IgD-negative memory B cell (primary cell): Measurements from ENCODE around the gene C2CD2. TPM values are rescaled to one million over a fixed set of nuclear protein-coding genes. Genes with fewer than 3 reads are reported as not detected.

Experiments used
- H3K27ac Mint-ChIP-seq, 3 donors: one replicate each; pipeline ENCODE4 v1.8.0; 2020 to 2022; ENCODE audit warnings: mild to moderate bottlenecking in 3 of 3, mixed read lengths in 3 of 3, moderate library complexity in 1 of 3
- H3K27me3 Mint-ChIP-seq: one replicate; pipeline ENCODE4 v1.8.0; 2021; ENCODE audit warnings: mixed read lengths
- H3K36me3 Mint-ChIP-seq: one replicate; pipeline ENCODE4 v1.8.0; 2020; ENCODE audit warnings: mild to moderate bottlenecking, mixed read lengths
- H3K4me1 Mint-ChIP-seq, 3 donors: one replicate each; pipeline ENCODE4 v1.8.0; 2020 to 2022; ENCODE audit warnings: mixed read lengths in 3 of 3, mild to moderate bottlenecking in 1 of 3
- H3K4me3 Mint-ChIP-seq, 4 donors: one replicate each; pipeline ENCODE4 v1.8.0; 2020 to 2022; ENCODE audit warnings: mild to moderate bottlenecking in 4 of 4, mixed read lengths in 4 of 4, moderate library complexity in 3 of 4
- H3K9me3 Mint-ChIP-seq, 3 donors: one replicate each; pipeline ENCODE4 v1.8.0; 2020 to 2021; ENCODE audit warnings: mixed read lengths in 3 of 3, mild to moderate bottlenecking in 1 of 3
- polyA plus RNA-seq: library from polyadenylated mRNA; unstranded; fragments of 300-500 nt; fragmentation: Illumina TruSeq; gene quantifications from one replicate; pipeline ENCODE4 v1.2.3, GENCODE V29; 2021

The C2CD2 gene
- polyA plus RNA-seq, 1 donor from 2014 or later, result 3.5 TPM

- no peaks in the 10 kb centered on the region for H3K27me3 Mint-ChIP-seq
- H3K4me1 Mint-ChIP-seq, result peaks cover 46 to 56% (median 47%) of the 10 kb centered on the region in 3 donors
- H3K36me3 Mint-ChIP-seq, result peaks cover 2% of the 10 kb centered on the region
- H3K9me3 Mint-ChIP-seq, result no peaks in the 10 kb centered on the region
- no peak overlapping the region for H3K27ac Mint-ChIP-seq
- peak overlapping the region in 2 of 4 donors; percentile 12 to 83 for H3K4me3 Mint-ChIP-seq
Measured at GRCh38 chr21:41923631-41924367, 30.0 kb downstream of the C2CD2 start.

DNA sequence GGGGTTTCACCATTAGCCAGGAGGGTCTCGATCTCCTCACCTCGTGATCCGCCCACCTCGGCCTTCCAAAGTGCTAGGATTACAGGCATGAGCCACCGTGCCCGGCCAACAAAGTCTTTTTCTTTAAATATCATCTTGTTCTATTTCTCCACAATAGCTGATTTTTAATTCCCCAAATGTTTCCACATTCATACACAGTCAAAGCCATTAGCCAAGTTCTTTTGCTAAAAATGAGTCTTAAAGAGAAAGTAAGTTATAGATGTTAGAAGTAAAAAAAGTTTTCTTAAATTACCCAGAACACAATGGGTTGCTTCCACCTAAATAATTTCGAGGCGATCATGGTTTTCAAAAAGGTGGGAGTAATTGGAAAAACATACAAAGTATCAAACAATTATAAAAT, 30.6 kb downstream of the C2CD2 start:
- H3K27me3 Mint-ChIP-seq, result no peaks in the 10 kb centered on the region
- no peaks in the 10 kb centered on the region for H3K9me3 Mint-ChIP-seq
- no peak overlapping the region for H3K27ac Mint-ChIP-seq
- peaks cover 40 to 51% (median 43%) of the 10 kb centered on the region in 3 donors for H3K4me1 Mint-ChIP-seq
- peaks cover 3% of the 10 kb centered on the region for H3K36me3 Mint-ChIP-seq
- H3K4me3 Mint-ChIP-seq, result peak overlapping the region in 1 of 4 donors; percentile 83

GRCh38 chr21:41921021-41921420, 32.8 kb downstream of the C2CD2 start:
- H3K4me3 Mint-ChIP-seq, result peak overlapping the region in 1 of 4 donors; percentile 85

GRCh38 chr21:41920476-41920875, 33.3 kb downstream of the C2CD2 start:
- Mint-ChIP-seq H3K4me1 (peaks cover 18 to 32% (median 24%) of the 10 kb centered on the region in 3 donors), H3K36me3 (peaks cover 6% of the 10 kb centered on the region), H3K27me3 (no peaks in the 10 kb centered on the region), H3K9me3 (no peaks in the 10 kb centered on the region), H3K27ac (peak overlapping the region in 1 of 3 donors; percentile 67), H3K4me3 (peak overlapping the region in 1 of 4 donors; percentile 85)

More at GRCh38 chr21:41921021-41921420, 32.8 kb downstream of the C2CD2 start:
- peaks cover 6% of the 10 kb centered on the region for H3K36me3 Mint-ChIP-seq
- no peaks in the 10 kb centered on the region for H3K9me3 Mint-ChIP-seq
- no peak overlapping the region for H3K27ac Mint-ChIP-seq
- H3K4me1 Mint-ChIP-seq, result peaks cover 24 to 37% (median 30%) of the 10 kb centered on the region in 3 donors
- no peaks in the 10 kb centered on the region for H3K27me3 Mint-ChIP-seq

DNA sequence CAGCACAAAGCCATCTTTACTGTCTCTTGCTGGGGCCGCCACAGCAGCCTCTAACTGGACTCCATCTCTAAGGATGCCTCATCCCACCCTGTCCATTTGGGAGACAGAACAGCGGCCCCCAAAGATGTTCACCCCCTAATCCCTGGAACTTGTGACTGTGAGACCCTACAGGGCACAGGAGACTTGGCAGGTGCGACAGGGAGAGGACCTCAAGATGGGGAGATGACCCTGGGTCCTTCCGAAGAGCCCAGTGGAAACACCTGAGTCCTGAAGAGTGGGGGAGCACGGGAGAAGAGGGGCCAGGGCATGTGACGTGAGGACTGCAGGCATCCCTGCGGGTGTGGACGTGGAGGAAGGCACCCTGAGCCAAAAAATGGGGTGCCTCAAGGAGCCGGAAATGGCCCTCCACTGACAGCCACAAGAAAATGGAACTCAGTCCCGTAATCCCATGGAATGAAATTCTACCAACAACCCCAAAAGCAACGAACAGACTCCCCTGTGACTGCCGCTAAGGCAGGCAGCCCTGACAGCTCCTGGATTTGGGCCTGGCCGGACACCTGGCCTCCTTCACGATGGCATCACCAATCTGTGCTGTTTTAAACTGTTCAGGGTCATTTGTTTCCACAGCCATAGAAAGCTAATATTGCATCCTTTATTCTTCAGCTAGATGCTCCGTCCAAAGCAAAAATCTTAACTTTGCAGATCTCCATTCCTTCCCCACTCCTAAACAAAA, 34.0 kb downstream of the C2CD2 start:
- peaks cover 17 to 30% (median 23%) of the 10 kb centered on the region in 3 donors for H3K4me1 Mint-ChIP-seq
- no peak overlapping the region for H3K4me3 Mint-ChIP-seq
- H3K36me3 Mint-ChIP-seq, result peaks cover 6% of the 10 kb centered on the region
- peak overlapping the region in 1 of 3 donors; percentile 67 for H3K27ac Mint-ChIP-seq
- H3K27me3 Mint-ChIP-seq, result no peaks in the 10 kb centered on the region
- no peaks in the 10 kb centered on the region for H3K9me3 Mint-ChIP-seq

- Mint-ChIP-seq H3K27me3 (no peaks in the 10 kb centered on the region), H3K36me3 (peaks cover 6% of the 10 kb centered on the region), H3K4me3 (no peak overlapping the region), H3K4me1 (peaks cover 16 to 20% (median 17%) of the 10 kb centered on the region in 3 donors), H3K9me3 (no peaks in the 10 kb centered on the region), H3K27ac (no peak overlapping the region)
Measured at GRCh38 chr21:41918561-41919358, 35.1 kb downstream of the C2CD2 start.

DNA sequence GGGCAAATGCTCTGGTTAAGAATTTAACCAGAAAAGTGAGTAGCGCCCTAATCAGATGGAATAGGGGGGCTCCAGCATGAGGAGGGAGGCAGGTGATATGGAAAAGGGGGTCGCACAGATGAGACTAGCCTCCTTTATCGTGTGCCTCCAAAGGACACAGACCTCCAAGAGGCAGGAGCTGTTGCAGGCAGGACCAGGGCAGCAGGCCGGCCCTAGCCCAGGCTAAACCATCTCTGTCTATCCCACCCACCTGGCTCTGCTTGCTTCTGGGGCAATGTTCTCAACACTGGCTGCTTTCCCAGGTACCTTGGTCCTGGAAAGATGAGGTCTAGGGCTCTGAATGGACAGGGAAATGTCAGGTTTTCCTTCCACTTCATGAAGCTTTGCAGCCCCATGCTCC, 36.3 kb downstream of the C2CD2 start:
- Mint-ChIP-seq H3K27me3 (no peaks in the 10 kb centered on the region), H3K9me3 (no peaks in the 10 kb centered on the region), H3K27ac (no peak overlapping the region), H3K4me1 (peaks cover 13 to 14% (median 13%) of the 10 kb centered on the region in 3 donors), H3K36me3 (peaks cover 8% of the 10 kb centered on the region), H3K4me3 (no peak overlapping the region)

GRCh38 chr21:41916888-41917433, 36.9 kb downstream of the C2CD2 start:
- Mint-ChIP-seq H3K9me3 (no peaks in the 10 kb centered on the region), H3K27me3 (no peaks in the 10 kb centered on the region), H3K27ac (no peak overlapping the region), H3K4me1 (peaks cover 11 to 13% (median 12%) of the 10 kb centered on the region in 3 donors), H3K36me3 (peaks cover 8% of the 10 kb centered on the region), H3K4me3 (no peak overlapping the region)

DNA sequence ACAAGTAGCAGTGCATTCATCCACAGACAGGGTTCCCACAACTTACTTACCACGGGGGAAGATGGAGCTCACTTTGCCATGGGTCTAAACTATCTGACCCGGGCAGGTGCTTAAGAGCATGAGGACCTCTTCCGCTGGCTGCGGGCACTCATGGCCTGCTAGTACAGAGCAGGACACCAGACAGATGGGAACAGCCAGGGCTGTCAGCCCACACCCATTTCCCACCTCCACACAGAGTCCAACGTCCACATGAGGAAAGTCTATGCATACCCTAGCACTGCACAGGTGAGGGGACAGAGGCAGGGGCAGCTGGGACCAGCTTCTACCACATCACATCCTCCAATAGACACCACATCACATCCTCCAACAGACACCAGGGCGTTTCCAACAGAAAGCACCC, 38.9 kb downstream of the C2CD2 start:
- no peaks in the 10 kb centered on the region for H3K9me3 Mint-ChIP-seq
- peaks cover 6% of the 10 kb centered on the region for H3K36me3 Mint-ChIP-seq
- no peaks in the 10 kb centered on the region for H3K4me1 Mint-ChIP-seq
- H3K4me3 Mint-ChIP-seq, result no peak overlapping the region
- no peaks in the 10 kb centered on the region for H3K27me3 Mint-ChIP-seq
- no peak overlapping the region for H3K27ac Mint-ChIP-seq

GRCh38 chr21:41914358-41914757, 39.5 kb downstream of the C2CD2 start:
- H3K27me3 Mint-ChIP-seq, result no peaks in the 10 kb centered on the region
- H3K4me3 Mint-ChIP-seq, result no peak overlapping the region
- no peaks in the 10 kb centered on the region for H3K9me3 Mint-ChIP-seq
- peaks cover 8% of the 10 kb centered on the region for H3K36me3 Mint-ChIP-seq
- H3K27ac Mint-ChIP-seq, result no peak overlapping the region
- H3K4me1 Mint-ChIP-seq, result no peaks in the 10 kb centered on the region

GRCh38 chr21:41913230-41913629, 40.6 kb downstream of the C2CD2 start:
- Mint-ChIP-seq H3K9me3 (no peaks in the 10 kb centered on the region), H3K27ac (no peak overlapping the region), H3K4me1 (no peaks in the 10 kb centered on the region), H3K4me3 (no peak overlapping the region), H3K27me3 (no peaks in the 10 kb centered on the region), H3K36me3 (peaks cover 8% of the 10 kb centered on the region)

GRCh38 chr21:41908829-41909228, 45.0 kb downstream of the C2CD2 start:
- Mint-ChIP-seq H3K9me3 (no peaks in the 10 kb centered on the region), H3K27me3 (no peaks in the 10 kb centered on the region), H3K36me3 (peaks cover 14% of the 10 kb centered on the region), H3K27ac (no peak overlapping the region), H3K4me3 (no peak overlapping the region), H3K4me1 (no peaks in the 10 kb centered on the region)

- Mint-ChIP-seq H3K4me3 (no peak overlapping the region), H3K9me3 (no peaks in the 10 kb centered on the region), H3K36me3 (peaks cover 12% of the 10 kb centered on the region), H3K27ac (no peak overlapping the region), H3K4me1 (no peaks in the 10 kb centered on the region), H3K27me3 (no peaks in the 10 kb centered on the region)
Measured at GRCh38 chr21:41907496-41908258, 46.1 kb downstream of the C2CD2 start.

GRCh38 chr21:41906770-41907169, 47.0 kb downstream of the C2CD2 start:
- Mint-ChIP-seq H3K27me3 (no peaks in the 10 kb centered on the region), H3K9me3 (no peaks in the 10 kb centered on the region), H3K4me1 (no peaks in the 10 kb centered on the region), H3K4me3 (no peak overlapping the region), H3K36me3 (peaks cover 12% of the 10 kb centered on the region), H3K27ac (no peak overlapping the region)
